Measurements from ENCODE around the gene ABCC11.

GRCh38 chr16:48234630-48235029, 12.7 kb downstream of the ABCC11 start:
- no peak for TF ChIP-seq CTCF (IDR thresholded peaks at IDR 0.05; ENCODE audit: low read depth, low read length)
- no peak for TF ChIP-seq EZH2phosphoT487 (IDR thresholded peaks at IDR 0.05; ENCODE audit: low read depth)

Data from OCI-LY3 (cell line).